Activated CD4-positive, alpha-beta T cell treated with anti-CD3 and anti-CD28 coated beads for 36 hours (primary cell): ENCODE data around the gene TMEM63A. TPM values are rescaled to one million over a fixed set of nuclear protein-coding genes. Genes with fewer than 3 reads are reported as not detected.

Source experiments
- ATAC-seq: fragments of 200-7000 bp; cut with Tn5 transposase; one replicate; pipeline ENCODE4 v1.10.0; 2021; ENCODE audit warnings: mild to moderate bottlenecking, moderate library complexity
- CTCF ChIA-PET: fragments of 350-600 bp; sonication (Branson Sonifier 250); formaldehyde crosslinking; loops from one replicate; lab custom pipeline; 2021; ENCODE audit warnings: antibody characterized with exemption; lab: Charles Lee
- POLR2A ChIA-PET: fragments of 350-600 bp; sonication (Branson Sonifier 250); formaldehyde crosslinking; loops from one replicate; lab custom pipeline; 2021; ENCODE audit warnings: antibody characterized with exemption, inconsistent platforms; lab: Charles Lee
- DNase-seq: peaks from one replicate; pipeline ENCODE4 v3.0.0-alpha.2; 2020
- H3K27ac Mint-ChIP-seq: one replicate; pipeline ENCODE4 v1.8.0; 2021; ENCODE audit warnings: mixed read lengths
- H3K27me3 Mint-ChIP-seq: one replicate; pipeline ENCODE4 v1.8.0; 2021; ENCODE audit warnings: mixed read lengths
- H3K36me3 Mint-ChIP-seq: one replicate; pipeline ENCODE4 v1.8.0; 2021; ENCODE audit warnings: low read depth, mixed read lengths
- H3K4me1 Mint-ChIP-seq: one replicate; pipeline ENCODE4 v1.8.0; 2021; ENCODE audit warnings: mixed read lengths
- H3K4me3 Mint-ChIP-seq: one replicate; pipeline ENCODE4 v1.8.0; 2021; ENCODE audit warnings: mild to moderate bottlenecking, moderate library complexity, mixed read lengths
- H3K9me3 Mint-ChIP-seq: one replicate; pipeline ENCODE4 v1.8.0; 2021; ENCODE audit warnings: low read depth, mixed read lengths
- intact Hi-C, 2 experiments: fragments of 100-400 bp; cut with DNase I in 1 of 2; cut with micrococcal nuclease in 1 of 2; formaldehyde crosslinking; loops; one replicate each; pipeline versions ENCODE4 v1.14.2 to v1.15.1; 2022 to 2024; cut with DNase I, micrococcal nuclease
- total RNA-seq, 2 experiments: library from RNA; stranded (reverse); gene quantifications; one replicate each; pipeline ENCODE4 v1.2.3, GENCODE V29; 2021

Gene TMEM63A
- total RNA-seq, 2 experiments from 2014 or later: 47.3 to 48.0 TPM

GRCh38 chr1:225885336-225885735 lies 3.2 kb upstream of the TMEM63A start:
- ChIA-PET POLR2A (interaction anchor here (0.6 kb wide), 1 partner anchor 13 kb away, joined by 3 read pairs; no protein-coding TSS in a partner anchor), CTCF (interaction anchor here (0.6 to 2.2 kb wide), 4 partner anchors 8 to 108 kb away, joined by 3 to 9 read pairs (median 6); partner anchors contain the start of gene SRP9)
- H3K4me3 Mint-ChIP-seq: no peak overlapping the region
- peaks cover 1% of the 10 kb centered on the region for H3K36me3 Mint-ChIP-seq
- no peak for DNase-seq
- no peak for ATAC-seq
- no peaks in the 10 kb centered on the region for H3K27me3 Mint-ChIP-seq
- H3K4me1 Mint-ChIP-seq: peaks cover 19% of the 10 kb centered on the region
- no peak overlapping the region for H3K27ac Mint-ChIP-seq
- H3K9me3 Mint-ChIP-seq: no peaks in the 10 kb centered on the region
- intact Hi-C loops: no loop called here

DNA sequence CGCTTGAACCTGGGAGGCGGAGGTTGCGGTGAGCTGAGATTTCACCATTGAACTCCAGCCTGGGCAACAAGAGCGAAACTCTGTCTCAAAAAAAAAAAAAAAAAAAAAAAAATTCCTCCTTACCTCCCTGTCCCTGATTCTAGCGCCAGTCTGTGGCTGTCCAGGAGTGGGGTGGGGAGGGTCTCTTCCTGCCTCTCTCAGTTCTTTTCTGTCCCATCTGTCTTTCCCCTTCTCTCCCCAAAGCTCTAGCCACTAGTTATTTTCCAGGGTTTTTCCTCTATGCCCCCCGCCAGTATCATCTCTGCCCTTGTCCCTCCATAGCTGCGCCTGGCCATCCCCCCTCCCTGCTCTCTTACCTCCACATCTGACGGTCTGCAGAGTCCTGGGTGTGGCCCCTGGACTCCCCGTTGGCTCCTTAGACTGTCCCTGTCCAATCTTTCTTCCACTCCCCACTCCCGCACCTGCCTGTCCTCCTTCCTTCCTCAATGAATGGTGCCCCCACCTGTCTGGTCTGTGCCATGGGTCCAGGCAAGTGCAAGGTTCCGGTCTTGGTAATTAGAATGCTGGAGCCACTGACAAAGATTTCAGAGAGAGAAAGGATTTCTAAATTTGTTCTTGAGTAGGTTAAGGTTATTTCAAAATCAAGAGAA lies 1.6 kb upstream of the TMEM63A start:
- no peak for DNase-seq

DNA sequence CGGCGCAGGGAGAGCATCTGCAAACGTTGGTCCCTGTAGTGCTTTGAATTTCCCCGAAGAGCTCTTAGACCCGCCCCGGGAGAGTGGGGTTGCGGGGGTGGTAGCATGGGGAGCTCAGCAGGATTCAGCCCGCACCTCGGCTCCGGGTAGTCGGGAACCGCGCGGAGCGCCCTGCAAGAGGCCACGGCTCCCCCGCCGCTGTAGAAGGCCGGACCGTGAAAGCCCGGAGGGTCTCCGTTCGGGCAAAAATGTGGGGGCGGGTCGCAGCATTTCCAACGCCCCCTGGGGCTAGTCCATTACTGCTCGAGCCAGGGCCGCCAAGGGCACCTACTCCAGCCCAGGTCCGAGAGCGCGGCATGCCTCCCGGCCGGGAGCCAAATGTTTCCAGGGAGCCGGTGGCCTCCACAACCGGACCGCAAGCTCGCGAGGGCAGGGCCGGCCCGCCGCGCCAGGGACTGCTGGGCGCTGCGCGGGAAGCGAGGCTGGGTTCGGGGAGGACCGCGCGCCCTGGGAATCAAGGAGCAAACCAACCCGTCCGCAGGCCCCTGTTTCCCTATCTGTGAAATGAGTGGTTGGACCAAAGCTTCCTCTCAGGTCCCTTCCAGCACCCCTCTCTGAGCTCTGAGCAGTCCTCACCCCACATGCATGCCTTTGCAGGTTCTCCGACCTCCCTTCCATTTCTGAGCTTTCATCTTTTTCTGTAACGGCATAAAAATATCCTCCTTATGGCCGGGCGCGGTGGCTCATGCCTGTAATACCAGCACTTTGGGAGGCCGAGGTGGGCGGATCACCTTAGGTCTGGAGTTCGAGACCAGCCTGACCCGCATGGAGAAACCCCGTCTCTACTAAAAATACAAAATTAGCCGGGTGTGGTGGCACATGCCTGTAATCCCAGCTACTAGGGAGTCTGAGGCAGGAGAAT lies 775 bp upstream of the TMEM63A start:
- CTCF ChIA-PET: interaction anchor here (0.6 to 2.5 kb wide), 13 partner anchors 9 to 408 kb away, joined by 3 to 18 read pairs (median 4); partner anchors contain the start of genes PYCR2 and SRP9
- peak; percentile 31 for ATAC-seq
- Mint-ChIP-seq H3K36me3 (peaks cover 1% of the 10 kb centered on the region), H3K4me1 (peaks cover 42% of the 10 kb centered on the region), H3K27ac (peak overlapping the region; percentile 91), H3K4me3 (peak overlapping the region; percentile 89), H3K27me3 (no peaks in the 10 kb centered on the region), H3K9me3 (no peaks in the 10 kb centered on the region)
- peak; percentile 68 for DNase-seq
- POLR2A ChIA-PET: interaction anchor here (1.1 to 2.7 kb wide), 7 partner anchors 8 to 105 kb away, joined by 3 to 11 read pairs (median 3); partner anchors contain the start of gene SRP9
- intact Hi-C loops: loop anchor here (1.0 to 5.0 kb wide), 6 partner anchors 14 to 179 kb away; partner anchors contain the start of genes PYCR2 (in 2 of the 2), H3-3A (in 1 of the 2), SDE2 (in 1 of the 2) and SRP9 (in 1 of the 2)

More for the DNA sequence above, 1.6 kb upstream of the TMEM63A start:
- Mint-ChIP-seq H3K9me3 (no peaks in the 10 kb centered on the region), H3K4me3 (peak overlapping the region; percentile 89), H3K27ac (peak overlapping the region; percentile 91), H3K36me3 (peaks cover 1% of the 10 kb centered on the region), H3K27me3 (no peaks in the 10 kb centered on the region), H3K4me1 (peaks cover 35% of the 10 kb centered on the region)
- ATAC-seq: no peak
- POLR2A ChIA-PET: no interaction called here
- intact Hi-C loops: loop anchor here in 1 of 2 experiments (2.0 to 5.0 kb wide), 2 partner anchors 41 to 179 kb away; partner anchors contain the start of genes H3-3A and PYCR2
- CTCF ChIA-PET: interaction anchor here (0.7 to 2.2 kb wide), 8 partner anchors 13 to 409 kb away, joined by 3 to 18 read pairs (median 4); partner anchors contain the start of genes PYCR2 and SRP9

DNA sequence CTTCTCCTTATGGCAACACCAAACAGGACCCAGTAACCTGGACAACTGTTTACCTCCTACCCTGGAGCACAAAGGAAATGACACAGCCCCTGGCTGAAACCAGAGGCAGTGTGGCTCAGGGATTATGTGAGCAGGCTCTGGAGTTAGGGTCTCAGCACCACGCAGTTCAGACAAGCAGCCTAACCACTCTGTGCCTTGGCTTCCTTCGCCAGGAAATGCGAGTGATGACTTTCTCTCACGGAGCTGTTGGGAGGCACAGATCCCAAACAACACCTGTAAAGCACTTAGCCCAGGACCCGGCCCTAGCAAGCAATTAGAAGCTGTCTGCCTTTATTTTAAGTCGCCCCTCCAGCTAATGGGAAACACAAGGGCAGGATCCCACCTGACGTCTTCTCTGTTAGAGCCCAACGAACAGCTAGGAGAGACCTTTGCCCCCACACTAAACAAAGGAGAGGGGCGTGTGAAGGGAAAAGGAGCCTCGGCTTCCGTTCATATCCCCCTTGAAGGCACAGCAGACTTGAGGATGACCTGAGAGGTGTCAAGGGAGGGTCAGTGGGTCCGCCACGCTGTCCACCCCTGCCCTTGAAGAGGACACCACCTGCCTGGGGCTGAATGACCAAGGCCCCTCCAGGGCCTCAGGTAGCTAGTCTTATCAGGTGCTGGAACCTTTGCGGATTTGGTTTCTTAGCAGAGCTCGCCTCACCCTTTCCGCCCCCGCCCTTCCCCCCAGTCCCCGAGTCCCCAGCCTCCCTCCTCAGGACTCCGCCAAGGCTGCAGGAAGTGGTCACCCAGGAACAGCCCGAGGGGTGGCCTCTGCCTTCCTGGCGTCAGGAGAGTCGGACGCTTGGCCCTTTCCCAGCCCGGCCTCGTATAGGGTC lies 860 bp downstream of the TMEM63A start:
- peaks cover 57% of the 10 kb centered on the region for H3K4me1 Mint-ChIP-seq
- H3K4me3 Mint-ChIP-seq: peak overlapping the region; percentile 89
- DNase-seq: peak; percentile 69
- peak; percentile 67 for ATAC-seq
- no peaks in the 10 kb centered on the region for H3K27me3 Mint-ChIP-seq
- H3K27ac Mint-ChIP-seq: peak overlapping the region; percentile 90
- ChIA-PET CTCF (interaction anchor here (0.9 to 2.5 kb wide), 11 partner anchors 8 to 405 kb away, joined by 3 to 14 read pairs (median 5); partner anchors contain the start of genes LEFTY1 and PYCR2), POLR2A (interaction anchor here (0.6 to 2.7 kb wide), 7 partner anchors 15 to 437 kb away, joined by 3 to 11 read pairs (median 3); partner anchors contain the start of gene SRP9)
- peaks cover 8% of the 10 kb centered on the region for H3K36me3 Mint-ChIP-seq
- intact Hi-C loops: loop anchor here in 1 of 2 experiments (2.0 to 5.0 kb wide), 3 partner anchors 15 to 181 kb away; partner anchors contain the start of gene H3-3A
- H3K9me3 Mint-ChIP-seq: no peaks in the 10 kb centered on the region

DNA sequence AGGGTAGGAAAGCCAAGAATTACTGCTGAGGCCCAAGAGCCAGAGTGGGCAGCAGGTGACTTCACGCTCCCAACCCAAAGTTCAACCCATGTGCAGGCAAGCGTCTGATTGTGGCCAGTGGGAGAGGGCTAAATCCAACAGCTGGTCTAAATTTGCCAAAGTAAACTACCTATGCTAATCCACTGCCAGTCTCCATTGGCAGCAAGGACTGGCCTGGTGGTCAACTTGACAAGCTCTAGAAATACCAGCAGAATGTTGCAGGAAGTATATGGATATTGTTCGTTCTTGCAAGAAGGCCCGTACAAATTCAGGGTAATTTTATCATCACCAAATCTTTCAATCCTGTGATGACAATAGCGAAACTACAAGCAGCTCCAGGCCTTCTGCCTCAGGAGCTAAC lies 1.5 kb downstream of the TMEM63A start:
- peaks cover 9% of the 10 kb centered on the region for H3K36me3 Mint-ChIP-seq
- no peaks in the 10 kb centered on the region for H3K27me3 Mint-ChIP-seq
- intact Hi-C loops: loop anchor here in 1 of 2 experiments (2.0 to 5.0 kb wide), 3 partner anchors 14 to 182 kb away; partner anchors contain the start of gene H3-3A
- DNase-seq (no peak), ATAC-seq (no peak)
- peak overlapping the region; percentile 89 for H3K4me3 Mint-ChIP-seq
- ChIA-PET POLR2A (interaction anchor here (1.1 to 2.7 kb wide), 4 partner anchors 14 to 436 kb away, joined by 3 to 11 read pairs (median 4); partner anchors contain the start of gene SRP9), CTCF (interaction anchor here (0.9 to 2.5 kb wide), 10 partner anchors 9 to 404 kb away, joined by 4 to 14 read pairs (median 6); partner anchors contain the start of genes LEFTY1 and PYCR2)
- H3K4me1 Mint-ChIP-seq: peaks cover 64% of the 10 kb centered on the region
- no peaks in the 10 kb centered on the region for H3K9me3 Mint-ChIP-seq
- peak overlapping the region; percentile 90 for H3K27ac Mint-ChIP-seq

DNA sequence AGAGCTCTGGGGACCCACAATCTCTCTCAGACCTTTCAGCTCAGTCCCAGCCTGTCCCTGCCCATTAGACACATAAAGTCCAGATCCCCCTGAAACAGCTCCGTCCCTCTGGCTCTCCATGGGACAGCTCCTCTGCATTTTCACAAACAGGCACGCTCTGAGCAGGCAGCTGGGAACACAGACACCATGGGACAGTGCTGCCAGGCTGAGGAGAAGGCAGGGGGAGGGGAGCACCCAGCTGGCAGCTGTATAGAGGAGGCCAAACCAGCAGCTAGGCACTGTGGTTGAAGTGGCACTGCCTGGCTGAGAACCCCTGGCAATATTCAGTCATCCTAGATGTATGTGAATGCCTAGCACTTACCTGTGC lies 2.0 kb downstream of the TMEM63A start:
- no peak for ATAC-seq
- CTCF ChIA-PET: interaction anchor here (0.7 to 2.3 kb wide), 7 partner anchors 10 to 404 kb away, joined by 4 to 9 read pairs (median 5); partner anchors contain the start of gene PYCR2
- H3K36me3 Mint-ChIP-seq: peaks cover 9% of the 10 kb centered on the region
- POLR2A ChIA-PET: interaction anchor here (2.7 kb wide), 1 partner anchor 103 kb away, joined by 11 read pairs; the partner anchor contains the start of gene SRP9
- no peaks in the 10 kb centered on the region for H3K27me3 Mint-ChIP-seq
- no peaks in the 10 kb centered on the region for H3K9me3 Mint-ChIP-seq
- peak overlapping the region; percentile 89 for H3K4me3 Mint-ChIP-seq
- intact Hi-C loops: loop anchor here in 1 of 2 experiments (2.0 to 5.0 kb wide), 3 partner anchors 13 to 182 kb away; partner anchors contain the start of gene H3-3A
- no peak for DNase-seq
- H3K4me1 Mint-ChIP-seq: peaks cover 68% of the 10 kb centered on the region
- H3K27ac Mint-ChIP-seq: peak overlapping the region; percentile 52

DNA sequence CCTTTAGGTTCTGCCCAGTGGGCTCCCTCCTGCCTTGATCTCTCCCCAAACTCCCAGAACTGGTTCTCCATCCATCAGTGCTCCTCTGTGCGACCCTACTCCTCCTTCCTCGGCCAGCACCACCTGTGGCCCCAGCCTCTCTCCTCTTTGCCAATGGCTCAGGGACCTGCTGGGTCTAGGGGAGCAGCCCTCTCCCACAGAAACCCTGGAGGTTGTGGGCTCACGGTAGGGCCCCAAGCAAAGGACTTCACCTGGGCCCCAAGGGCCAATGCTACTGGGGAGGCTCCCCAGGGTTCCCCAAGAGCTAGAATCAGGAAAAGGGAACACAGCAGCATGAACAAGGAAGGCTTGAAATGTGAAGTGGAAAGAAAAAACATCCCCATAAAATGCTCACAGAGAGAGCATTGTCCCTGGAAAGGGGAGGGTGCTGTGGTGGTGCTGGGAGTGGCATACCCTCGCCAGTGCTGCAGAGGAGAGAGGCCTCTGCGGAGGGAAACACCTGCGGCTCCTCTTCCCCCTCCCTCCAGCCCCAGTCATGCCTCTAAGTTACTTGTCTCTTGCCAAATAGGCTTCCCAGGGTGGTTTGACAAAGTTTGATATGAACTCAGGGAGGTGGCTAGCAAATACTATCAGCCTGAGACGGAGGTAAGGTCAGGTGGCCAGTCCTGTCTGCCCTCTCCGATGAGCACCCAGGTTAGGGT lies 2.5 kb downstream of the TMEM63A start:
- peak overlapping the region; percentile 89 for H3K4me3 Mint-ChIP-seq
- no peaks in the 10 kb centered on the region for H3K27me3 Mint-ChIP-seq
- peak overlapping the region; percentile 52 for H3K27ac Mint-ChIP-seq
- no peaks in the 10 kb centered on the region for H3K9me3 Mint-ChIP-seq
- H3K36me3 Mint-ChIP-seq: peaks cover 9% of the 10 kb centered on the region
- CTCF ChIA-PET: interaction anchor here (0.7 to 2.3 kb wide), 3 partner anchors 9 to 112 kb away, joined by 4 to 9 read pairs (median 5); no protein-coding TSS in a partner anchor
- POLR2A ChIA-PET: no interaction called here
- peak; percentile 45 for DNase-seq
- intact Hi-C loops: loop anchor here in 1 of 2 experiments (2.0 to 5.0 kb wide), 4 partner anchors 13 to 183 kb away; partner anchors contain the start of gene H3-3A
- H3K4me1 Mint-ChIP-seq: peaks cover 69% of the 10 kb centered on the region
- peak; percentile 21 for ATAC-seq

- intact Hi-C loops: loop anchor here in 1 of 2 experiments (5.0 kb wide), 1 partner anchor 34 kb away; no protein-coding TSS in a partner anchor
Measured at GRCh38 chr1:225878282-225878681, 3.9 kb downstream of the TMEM63A start.

DNA sequence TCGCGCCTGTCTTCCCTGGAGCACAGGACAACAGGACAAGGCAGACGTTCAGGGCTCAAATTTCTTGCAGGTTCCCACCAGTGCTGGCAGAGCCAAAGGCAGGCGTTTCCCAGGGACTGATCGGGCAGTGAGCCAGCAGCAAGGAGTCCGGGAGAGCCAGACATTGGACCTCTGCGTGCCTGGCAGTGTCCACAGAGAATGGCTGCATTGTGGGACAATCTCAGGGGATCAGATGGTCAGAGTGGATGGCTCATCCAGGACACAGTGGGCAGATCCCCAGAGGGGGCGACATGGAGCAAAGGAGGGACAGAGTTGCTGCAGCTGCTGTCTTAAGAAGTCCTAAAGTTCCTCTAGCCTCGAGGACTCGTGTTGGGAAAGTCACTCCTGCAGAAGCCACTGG lies 4.6 kb downstream of the TMEM63A start:
- Mint-ChIP-seq H3K27ac (peak overlapping the region; percentile 22), H3K27me3 (no peaks in the 10 kb centered on the region), H3K4me3 (no peak overlapping the region), H3K9me3 (no peaks in the 10 kb centered on the region), H3K4me1 (peaks cover 69% of the 10 kb centered on the region), H3K36me3 (peaks cover 17% of the 10 kb centered on the region)
- intact Hi-C loops: loop anchor here in 1 of 2 experiments (5.0 kb wide), 1 partner anchor 35 kb away; no protein-coding TSS in a partner anchor
- CTCF ChIA-PET: interaction anchor here (0.9 to 1.5 kb wide), 8 partner anchors 8 to 110 kb away, joined by 3 to 9 read pairs (median 4); partner anchors contain the start of gene SRP9
- ATAC-seq: no peak
- POLR2A ChIA-PET: no interaction called here
- DNase-seq: peak; percentile 54

More at GRCh38 chr1:225878282-225878681, 3.9 kb downstream of the TMEM63A start:
- H3K4me1 Mint-ChIP-seq: peaks cover 68% of the 10 kb centered on the region
- no peak overlapping the region for H3K4me3 Mint-ChIP-seq
- ATAC-seq (no peak), DNase-seq (no peak)
- POLR2A ChIA-PET: no interaction called here
- no peak overlapping the region for H3K27ac Mint-ChIP-seq
- no peaks in the 10 kb centered on the region for H3K27me3 Mint-ChIP-seq
- H3K36me3 Mint-ChIP-seq: peaks cover 15% of the 10 kb centered on the region
- CTCF ChIA-PET: interaction anchor here (0.9 to 1.5 kb wide), 4 partner anchors 9 to 109 kb away, joined by 3 to 5 read pairs (median 4); partner anchors contain the start of gene SRP9
- no peaks in the 10 kb centered on the region for H3K9me3 Mint-ChIP-seq
